HG02885 (cell line): ENCODE data around the gene MBD4.
"Not testable (repeated sequence)": the region's sequence is repeated elsewhere in the genome, so short reads cannot be mapped to it uniquely, and the experiment has no call there.

ENCODE experiments used
- ATAC-seq: cut with Tn5 transposase; IDR thresholded peaks from one replicate; pipeline ENCODE4 v1.9.1; 2021; ENCODE audit warnings: mild to moderate bottlenecking; ENCODE audit not compliant: unreplicated experiment, poor library complexity

The MBD4 gene

DNA sequence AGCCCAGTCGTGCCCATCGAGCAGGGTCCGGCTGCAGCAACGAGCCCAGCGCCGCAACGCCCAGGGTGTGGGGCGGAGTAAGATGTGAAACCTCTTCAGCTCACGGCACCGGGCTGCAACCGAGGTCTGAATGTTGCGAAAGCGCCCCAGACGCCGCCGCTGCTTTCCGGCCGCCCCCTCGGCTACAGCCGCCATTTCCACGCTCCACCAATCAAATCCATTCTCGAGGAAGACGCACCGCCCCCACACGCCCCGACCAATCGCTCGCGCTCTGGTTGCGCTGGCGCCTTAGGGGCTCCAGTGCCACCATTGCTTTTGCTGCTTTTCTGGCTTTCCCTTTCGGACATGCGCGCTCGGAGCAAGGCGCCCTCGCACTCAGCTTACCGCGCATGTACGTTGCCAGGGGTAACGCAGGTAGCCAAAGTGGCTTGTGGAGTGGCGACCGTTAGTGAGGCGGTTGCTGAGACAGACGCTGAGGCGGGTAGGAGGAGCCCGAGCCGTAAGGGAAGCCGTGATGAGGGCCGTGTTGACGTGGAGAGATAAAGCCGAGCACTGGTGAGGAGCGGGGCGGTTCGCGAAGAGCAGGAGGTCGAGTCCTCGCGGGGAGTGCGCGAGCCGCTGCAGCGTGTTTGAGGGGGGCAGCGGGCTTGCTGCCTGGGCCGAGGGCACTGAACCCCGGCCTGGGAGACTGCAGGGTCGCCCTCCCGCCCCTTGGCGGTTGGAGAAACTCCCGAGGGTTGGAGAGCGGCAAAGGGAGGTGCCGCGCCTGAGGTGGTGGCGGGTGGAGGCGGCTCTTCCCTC is at the start of gene MBD4, which contains the start of gene IFT122:
Gene MBD4 (minus strand): TSS at position 132 of the 801 bp plus-strand sequence. CDS start 115 bp downstream, at position 17.
Gene IFT122 (plus strand): TSS at position 408 of the 801 bp plus-strand sequence. CDS start 107 bp downstream, at position 515.
- ATAC-seq, result peak; percentile 84

DNA sequence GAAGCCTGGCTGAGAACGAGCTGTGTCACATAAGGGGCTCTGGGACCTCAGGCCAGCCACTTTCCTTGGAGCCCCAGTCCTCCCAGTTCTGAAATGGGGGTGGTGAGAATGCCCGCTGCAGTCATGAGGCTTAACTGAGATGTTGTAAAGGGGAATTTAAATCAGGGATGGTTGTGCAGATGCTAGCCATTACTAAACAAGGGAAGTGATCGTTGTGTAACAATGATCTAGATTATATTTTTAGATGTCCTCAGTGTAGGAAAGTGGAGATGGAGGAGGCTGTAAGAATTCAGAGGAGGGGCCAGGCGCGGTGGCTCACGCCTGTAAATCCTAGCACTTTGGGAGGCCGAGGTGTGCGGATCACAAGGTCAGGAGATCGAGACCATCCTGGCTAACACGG is 49.5 kb upstream of the MBD4 start:
- not testable (repeated sequence) for ATAC-seq

DNA sequence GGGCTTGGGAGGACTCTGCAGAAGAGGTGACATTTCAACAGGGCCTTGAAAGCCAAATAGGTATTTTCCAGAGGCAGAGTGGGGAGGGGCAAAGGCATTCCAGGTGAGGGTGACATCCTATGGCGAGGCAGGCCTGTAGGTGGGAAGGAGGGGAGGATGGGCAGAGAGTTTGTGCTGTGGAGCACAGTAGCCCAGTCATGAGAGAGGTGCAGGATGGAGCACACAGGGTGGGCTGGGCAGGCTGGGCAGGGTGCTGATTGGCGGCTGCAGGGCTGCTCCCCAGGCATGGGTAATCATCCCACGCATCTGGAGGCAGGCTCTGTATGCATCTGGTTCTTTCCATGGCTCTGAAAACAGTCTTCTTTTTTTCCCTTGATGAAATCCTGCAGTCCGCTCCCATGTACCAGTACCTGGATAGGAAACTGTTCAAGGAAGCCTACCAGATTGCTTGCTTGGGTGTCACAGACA is 48.2 kb upstream of the MBD4 start:
- not testable (repeated sequence) for ATAC-seq

DNA sequence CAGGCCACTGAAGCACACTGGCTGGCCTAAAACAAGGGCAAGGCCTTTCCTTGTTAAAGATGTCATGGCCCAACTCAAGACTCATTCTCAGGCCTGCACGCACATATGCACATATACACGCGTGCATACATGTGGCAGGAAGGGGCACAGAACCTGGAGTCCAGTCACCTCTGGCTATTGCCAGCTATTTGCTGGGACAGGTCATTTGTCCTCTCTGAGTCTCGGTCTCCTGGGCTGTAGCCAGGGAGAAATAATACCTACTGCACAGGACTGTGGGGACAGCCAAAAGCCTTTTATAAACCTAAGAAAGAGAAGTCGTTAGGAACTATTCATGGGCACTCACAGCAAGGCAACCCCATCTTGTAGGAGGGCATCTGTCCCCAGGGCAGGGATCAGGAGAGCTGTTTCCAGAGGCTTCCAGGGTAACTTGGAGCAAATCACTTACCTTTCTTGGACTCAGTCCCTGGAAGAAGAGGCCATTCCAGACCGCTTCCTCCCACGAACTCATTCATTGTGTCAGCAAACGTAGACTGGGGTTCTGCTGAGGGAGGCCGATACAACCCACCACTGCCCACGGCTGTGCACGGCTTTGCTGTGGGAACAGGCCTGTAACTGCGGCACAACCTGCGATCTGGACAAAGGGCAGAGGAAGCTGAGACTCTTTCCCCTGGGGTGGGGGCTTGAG is 47.6 kb upstream of the MBD4 start:
- no peak for ATAC-seq

DNA sequence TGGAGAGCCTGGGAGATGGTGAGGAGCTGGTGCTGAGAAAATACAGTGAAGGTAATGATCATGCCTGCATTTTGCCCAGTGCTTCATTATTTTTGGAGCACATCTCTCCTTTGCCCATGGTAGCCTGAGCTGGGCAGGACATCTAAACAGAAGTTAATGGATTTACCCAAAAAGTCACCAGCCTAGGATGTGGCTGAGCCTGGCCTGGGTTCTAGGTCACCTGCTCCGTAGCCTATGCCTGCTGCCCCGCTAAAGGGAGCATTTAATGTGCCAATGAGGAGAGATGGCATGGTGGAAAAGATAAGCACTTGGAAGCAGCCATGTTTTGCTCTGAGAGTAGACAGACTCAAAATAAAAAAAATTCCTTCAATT is 46.9 kb upstream of the MBD4 start:
- no peak for ATAC-seq

DNA sequence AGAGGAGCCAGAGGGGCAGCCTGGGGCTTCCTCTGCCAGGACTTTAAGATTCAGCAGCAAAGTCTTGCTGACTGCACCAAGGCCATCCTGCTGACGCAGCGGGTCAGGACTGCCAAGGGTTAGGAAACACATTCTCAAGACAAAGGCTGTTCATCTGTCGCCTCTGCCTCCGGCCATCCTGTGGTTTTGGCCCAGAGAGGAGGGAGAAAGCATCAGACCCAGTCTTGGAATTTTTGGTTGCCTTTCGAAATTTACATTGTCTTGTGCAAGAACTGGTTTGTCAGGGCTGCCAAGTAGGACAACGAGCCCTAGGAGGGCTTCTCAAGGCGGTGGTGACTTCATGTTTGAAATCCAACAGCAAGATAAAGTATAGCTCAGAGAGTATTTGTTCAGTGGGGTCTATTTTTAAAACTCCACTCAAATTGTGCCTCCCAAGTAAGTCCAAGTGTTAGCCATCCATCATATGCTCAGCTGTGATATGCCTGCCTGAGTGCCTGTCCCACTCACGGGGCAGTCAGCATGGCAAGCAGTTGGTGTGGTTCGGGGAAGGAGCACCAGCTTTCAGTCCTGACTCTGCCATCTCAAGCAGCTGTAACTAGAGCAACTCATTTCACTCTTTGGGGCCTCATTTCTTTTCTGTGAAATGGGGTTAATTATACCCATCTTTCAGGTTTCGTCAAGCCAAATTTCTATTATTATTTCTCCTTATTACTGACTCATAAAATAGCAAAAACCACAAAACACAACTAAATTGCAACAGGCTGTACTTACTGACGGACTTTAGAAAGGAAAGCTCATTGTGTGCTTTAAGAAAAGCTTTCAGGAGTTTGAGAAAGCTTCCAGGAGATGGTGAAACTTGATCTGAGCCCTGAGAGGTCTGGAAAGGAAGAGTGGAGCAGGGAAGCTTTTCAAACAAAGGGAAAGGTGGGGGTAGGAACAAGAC is 46.2 kb upstream of the MBD4 start:
- ATAC-seq, result no peak

DNA sequence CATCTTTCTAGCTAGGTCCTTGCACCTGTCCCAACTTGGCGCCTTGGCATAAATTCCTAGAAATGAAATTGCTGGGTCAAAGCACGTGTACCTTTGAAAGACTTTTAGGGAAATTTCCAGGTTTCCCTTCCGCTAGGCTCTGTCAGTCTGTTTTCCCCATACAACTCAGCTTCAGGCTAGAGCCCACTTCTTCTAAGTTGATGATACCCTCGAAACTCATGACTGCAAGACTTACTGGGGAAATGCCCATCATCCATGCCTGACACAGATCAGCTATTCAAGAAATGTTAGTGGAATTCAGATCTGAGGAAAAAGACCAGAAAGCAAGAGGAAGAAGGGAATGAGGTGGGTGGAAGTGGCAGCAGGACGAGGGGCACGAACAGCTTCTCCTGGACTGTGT is 45.4 kb upstream of the MBD4 start:
- ATAC-seq, result not testable (repeated sequence)

DNA sequence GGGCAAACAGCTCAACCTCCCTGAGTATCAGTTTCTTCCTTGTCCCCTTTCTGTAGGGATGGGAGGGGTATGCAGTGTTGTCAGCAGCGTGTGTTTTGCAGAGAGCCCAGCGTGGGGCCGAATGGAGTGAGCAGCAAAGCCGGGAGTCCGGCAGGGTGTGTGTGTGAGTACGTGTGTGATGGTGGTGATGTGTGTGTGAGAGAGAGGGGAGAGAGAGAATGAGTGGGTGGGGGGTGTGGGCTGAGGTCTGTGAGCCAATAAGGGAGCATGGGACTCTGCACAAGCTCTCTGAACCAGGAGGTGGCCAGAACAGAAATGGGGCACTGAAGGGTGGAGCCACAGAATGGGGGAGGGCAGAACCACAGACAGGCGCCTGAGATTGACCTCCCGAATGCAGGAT is 44.1 kb upstream of the MBD4 start:
- ATAC-seq, result no peak

DNA sequence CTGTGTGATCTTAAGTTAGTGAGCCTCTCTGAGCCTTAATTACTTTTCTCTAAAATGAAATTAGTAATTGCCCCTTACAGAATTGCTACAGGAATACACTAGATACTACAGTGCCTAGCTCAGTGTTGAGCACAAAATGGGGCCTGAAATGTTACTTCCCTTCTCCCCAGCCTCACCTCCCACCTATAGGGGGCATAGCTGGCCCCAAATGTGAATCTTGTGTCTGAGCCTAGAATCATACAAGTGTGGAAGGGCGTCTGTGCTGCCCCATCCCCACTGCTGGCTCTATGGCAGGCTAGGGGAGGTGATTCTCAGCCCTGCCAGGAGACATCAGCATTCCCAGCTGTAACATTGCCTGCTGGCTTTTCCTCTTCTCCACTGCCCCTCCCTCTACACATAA is 43.0 kb upstream of the MBD4 start:
- ATAC-seq, result no peak

DNA sequence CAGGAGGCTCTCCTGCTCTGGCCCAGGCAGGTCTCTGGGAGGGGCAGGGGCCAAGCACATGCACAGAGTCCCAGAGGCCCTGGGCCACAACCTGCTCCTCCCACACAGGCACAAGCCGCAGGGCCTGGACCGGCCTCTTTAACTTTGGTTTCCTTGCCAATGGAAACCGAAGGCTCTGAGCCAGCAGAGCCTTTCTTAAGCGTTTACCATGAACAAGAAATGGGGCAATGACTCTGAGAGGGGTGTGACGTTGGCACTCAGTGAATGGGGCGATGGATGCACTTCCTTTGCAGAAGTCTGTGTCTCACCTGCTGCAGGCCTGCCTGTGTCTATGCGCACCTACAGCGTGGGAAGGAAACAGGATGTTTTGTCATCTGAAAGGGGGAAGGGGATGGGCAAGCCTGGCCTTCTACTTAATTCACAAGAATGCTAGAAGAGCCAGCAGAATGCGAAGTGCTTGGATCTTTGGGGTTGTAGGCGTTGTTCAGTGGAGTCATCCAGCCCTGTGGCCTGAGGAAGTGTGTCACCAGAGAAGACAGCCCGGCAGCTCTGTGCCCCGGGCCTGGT is 42.1 kb upstream of the MBD4 start:
- no peak for ATAC-seq

DNA sequence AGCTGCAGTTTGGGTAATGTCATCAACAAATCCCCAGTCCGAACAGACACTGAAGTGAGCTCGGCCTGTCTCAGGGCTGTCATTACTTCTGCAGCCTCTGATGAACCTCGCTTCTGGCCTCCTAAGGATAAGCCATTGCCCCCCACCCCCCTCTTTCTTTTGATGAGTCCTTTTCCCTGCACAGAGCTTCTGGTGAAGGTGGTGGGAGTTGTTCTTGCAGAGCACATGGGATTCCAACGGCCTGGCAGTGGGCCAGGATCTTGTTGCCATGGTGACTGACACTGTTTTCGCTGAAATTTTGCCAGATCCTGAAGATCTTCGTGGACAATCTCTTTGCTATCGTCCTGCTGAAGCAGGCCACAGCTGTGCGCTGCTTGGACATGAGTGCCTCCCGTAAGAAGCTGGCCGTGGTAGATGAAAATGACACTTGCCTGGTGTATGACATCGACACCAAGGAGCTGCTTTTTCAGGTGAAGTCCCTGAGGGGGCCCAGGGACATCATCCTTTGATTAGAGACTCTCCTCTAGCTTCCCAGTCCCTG is 41.5 kb upstream of the MBD4 start:
- not testable (repeated sequence) for ATAC-seq

DNA sequence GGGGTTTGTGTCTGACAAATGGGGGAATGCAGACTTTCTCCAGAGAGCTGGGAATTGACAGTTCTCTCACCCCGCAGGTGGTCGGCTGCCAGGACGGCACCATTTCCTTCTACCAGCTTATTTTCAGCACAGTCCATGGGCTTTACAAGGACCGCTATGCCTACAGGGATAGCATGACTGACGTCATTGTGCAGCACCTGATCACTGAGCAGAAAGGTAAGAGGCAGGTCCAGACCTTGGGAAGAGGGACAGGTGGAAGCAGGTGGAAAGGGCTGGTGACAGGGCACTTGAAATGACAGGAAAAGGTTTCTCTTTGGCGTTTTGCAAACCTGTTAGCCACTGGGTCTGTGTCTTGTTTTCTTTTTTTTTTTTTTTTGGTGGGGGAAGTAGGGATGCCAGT is 36.8 kb upstream of the MBD4 start:
- no peak for ATAC-seq

DNA sequence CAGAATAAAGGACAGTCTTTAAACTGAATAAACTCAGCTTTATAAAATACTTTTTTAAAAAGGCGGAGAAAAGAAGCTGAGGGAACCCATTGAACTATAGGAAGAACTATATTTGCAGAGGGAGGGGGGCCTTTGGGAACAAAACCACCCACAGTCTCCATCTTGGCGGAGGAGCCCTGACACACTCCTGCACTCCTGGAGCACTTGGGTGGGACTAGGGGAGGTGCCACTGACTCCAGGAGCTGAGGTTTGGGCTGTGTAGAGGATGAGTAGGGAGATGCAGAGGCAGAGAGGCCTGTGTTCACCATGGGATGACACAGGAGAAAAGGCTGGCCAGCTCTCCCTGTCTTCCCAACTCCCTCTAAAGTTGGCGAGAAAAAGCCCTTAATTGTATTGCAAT is 36.1 kb upstream of the MBD4 start:
- ATAC-seq, result no peak

DNA sequence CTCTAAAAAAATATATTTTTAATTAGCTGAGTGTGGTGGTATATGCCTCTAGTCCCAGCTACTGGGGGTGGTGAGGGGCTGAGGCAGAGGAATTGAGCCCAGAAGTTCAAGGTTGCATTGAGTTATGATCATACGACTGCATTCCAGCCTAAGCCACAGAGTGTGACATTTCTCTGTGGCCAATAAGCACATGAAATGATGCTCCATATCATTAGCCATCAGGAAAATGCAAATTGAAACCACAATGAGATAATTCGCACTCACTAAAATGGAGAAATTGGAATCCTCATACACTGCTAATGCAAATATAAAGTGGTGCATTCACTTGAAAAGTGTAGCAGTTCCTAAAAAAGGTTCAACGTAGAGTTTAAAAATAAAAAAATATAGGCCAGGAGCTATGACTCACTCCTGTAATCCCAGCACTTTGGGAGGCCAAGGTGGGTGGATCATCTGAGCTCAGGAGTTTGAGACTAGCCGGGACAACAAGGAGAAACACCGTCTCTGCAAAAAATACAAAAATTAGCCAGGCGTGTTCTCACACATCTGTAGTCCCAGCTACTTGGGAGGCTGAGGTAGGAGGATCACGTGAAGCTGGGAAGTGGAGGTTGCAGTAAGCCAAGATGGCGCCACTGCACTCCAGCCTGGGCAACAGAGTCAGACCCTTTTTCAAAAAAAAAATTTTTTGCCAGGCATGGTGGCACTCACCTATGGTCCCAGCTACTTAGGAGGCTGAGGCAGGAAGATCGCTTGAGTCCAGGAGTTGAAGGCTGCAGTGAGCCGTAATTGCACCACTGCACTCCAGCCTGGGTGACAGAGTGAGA is 35.4 kb upstream of the MBD4 start:
- no peak for ATAC-seq

DNA sequence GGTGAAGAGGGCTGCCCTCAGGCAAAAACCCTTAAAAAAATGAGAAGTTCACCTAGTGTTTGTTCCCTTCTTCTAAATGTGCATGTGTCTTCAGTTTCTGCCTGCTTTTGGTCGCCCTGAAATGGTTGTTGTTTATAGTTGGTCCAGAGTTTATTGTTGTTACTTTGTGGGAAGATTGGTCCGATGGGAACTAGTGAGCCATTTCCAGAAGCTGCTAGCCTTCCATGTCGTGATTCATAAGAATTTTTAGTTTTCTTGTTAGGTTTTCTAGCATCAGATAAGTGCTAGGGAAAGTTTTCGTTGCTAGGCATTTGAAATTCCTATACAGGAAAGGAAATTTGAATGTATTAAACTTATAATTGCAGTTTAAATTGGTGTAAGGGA is 34.0 kb upstream of the MBD4 start:
- no peak for ATAC-seq

DNA sequence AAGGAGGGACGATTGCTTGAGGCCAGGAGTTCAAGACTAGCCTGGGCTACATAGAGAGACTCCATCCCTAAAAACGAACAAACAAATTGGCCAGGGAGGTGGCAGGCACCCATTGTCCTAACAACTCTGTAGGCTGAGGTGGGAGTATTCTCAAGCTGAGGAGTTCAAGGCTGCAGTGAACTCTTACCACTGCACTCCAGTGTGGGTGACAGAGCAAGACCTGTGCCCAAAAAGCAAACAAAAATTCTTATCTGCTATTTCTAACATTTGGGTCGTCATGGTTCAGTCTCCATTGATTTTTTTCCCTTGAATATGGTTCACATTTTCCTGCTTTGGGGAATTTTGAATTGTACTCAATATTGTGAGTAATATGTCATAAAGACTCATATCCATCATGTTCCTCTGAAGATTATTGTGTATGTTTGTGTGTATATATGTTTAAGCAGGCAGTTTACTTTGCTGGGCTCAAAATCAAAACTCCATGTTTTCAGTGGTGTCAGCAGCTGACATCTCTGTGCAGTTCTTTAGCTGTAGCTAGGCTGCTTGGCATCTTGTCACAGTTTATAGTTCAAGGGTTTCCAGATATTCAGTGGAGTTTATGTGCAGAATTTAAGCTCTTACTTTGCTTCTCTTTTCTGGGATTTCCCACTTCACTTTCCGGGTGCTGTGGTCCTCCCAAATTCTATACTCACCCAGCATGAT is 33.5 kb upstream of the MBD4 start:
- ATAC-seq, result no peak

DNA sequence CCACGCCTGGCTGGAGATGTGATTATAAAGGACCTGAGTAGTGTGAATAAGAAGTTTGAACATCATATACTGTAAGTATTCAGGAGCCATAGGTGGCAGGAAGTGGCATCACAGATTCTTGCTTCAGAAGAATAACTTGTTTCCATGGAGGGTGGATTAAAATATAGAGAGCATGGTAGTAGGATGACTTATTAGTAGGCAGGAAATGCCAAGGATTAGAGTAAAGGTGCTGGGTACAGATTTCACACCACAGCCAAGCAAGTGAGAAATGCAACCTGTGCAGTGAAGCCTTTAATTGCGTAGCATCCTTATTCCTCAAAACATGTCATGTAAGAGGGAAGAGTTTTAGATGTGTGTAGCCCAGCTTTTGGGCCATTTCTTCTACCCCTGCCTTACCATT is 31.1 kb upstream of the MBD4 start:
- no peak for ATAC-seq

DNA sequence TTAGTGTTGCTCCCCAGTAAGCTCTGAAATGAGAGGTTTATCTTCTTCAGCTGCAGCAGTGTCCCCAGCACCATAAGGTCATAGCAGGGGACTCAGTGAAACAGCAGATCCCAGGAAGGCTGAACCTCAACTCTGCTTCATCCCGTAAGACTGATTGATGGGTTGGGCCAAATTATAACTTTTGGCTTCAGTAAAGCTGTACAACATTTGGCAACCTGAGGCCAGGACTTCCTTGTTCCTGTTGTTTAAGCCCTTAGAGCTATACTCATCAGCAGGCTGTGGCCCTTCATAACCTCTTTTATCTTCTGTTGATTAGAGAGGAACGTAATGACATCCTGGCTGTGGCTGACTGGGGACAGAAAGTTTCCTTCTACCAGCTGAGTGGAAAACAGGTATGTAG is 29.3 kb upstream of the MBD4 start:
- ATAC-seq, result no peak

DNA sequence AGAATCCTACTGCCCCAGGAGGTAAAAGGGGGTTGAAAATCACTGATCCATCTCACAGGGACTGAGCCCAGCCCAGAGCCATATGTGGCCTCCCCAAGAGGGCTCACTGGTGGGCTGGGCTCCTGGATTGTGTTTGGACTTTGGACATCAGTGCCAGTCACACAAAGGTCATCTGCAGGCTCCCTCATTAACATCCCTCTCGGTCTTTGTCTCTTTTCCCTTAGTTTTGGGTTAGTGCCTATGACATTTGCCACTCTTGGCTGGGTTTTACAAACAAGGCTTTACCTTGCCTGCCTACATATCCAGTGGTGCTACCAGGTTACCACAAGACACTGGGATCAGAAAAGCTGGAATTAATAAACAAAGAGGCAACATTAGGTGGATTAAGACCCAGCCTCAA is 28.2 kb upstream of the MBD4 start:
- ATAC-seq, result no peak
